GM12872 (cell line): ENCODE measurements around the gene ATP1A2.

Experiments
- TF ChIP-seq, protein P1 (sequence below): IDR thresholded peaks from 3 replicates; pipeline ENCODE4 v1.5.1; 2011; ENCODE audit warnings: low read depth, mild to moderate bottlenecking, low read length, moderate library complexity; ENCODE audit not compliant: insufficient read depth

Gene ATP1A2

DNA sequence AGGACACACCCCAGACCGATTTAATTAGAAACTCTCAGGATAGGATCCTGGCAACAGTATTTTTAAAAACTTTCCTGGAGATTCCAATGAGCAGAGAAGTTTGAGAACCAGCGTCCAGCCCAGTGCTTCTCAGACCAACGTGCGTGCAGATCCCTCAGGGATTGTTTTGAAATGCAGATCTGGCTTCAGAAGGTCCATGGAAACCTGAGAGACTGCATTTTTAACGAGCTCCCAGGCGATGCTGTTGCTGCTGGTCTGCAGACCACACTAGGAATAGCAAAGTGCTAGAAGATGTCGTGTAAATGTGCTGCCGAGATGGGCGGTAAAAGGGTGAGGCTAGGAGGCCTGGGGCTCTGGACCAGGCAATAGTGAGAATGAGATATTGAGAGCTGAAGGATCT, 56.4 kb downstream of the ATP1A2 start:
- TF ChIP-seq, protein P1, sequence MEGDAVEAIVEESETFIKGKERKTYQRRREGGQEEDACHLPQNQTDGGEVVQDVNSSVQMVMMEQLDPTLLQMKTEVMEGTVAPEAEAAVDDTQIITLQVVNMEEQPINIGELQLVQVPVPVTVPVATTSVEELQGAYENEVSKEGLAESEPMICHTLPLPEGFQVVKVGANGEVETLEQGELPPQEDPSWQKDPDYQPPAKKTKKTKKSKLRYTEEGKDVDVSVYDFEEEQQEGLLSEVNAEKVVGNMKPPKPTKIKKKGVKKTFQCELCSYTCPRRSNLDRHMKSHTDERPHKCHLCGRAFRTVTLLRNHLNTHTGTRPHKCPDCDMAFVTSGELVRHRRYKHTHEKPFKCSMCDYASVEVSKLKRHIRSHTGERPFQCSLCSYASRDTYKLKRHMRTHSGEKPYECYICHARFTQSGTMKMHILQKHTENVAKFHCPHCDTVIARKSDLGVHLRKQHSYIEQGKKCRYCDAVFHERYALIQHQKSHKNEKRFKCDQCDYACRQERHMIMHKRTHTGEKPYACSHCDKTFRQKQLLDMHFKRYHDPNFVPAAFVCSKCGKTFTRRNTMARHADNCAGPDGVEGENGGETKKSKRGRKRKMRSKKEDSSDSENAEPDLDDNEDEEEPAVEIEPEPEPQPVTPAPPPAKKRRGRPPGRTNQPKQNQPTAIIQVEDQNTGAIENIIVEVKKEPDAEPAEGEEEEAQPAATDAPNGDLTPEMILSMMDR: no peak

DNA sequence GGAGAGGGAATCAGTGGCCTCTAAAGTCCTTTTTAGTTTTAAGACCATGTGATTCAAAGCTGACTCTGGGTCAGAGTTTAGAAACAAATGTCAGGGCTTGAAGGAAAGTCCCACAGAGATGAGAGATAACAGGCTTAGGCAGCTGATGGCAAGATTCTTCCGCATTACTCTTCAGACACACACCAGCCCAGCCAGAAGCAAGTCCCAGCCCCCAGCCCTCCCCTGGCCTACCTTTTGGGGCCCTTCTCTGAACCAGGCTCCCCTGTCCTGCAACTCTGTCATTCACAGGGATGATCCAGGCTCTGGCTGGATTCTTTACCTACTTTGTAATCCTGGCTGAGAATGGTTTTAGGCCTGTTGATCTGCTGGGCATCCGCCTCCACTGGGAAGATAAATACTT, 61.7 kb downstream of the ATP1A2 start:
- TF ChIP-seq, protein P1: no peak

DNA sequence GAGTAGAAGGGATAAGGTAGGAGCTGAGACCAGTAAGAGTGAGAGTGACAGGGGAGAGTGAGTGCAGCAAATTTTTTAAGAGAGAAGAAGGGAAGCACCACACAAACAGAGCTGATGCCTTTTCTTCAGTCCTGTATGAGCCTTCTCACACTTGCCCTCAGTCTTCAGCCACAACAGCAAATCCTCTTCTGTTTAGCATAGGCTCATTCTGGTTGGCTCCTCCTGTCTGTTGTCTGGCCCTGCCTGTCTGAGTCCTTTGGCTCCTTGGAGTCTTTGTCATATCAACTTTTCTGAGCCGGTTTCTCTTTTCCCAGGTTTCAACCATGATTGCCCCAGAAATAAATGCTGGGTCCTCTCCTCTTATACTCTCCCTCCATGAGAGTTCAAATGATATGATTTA, 62.1 kb downstream of the ATP1A2 start:
- TF ChIP-seq, protein P1: no peak

DNA sequence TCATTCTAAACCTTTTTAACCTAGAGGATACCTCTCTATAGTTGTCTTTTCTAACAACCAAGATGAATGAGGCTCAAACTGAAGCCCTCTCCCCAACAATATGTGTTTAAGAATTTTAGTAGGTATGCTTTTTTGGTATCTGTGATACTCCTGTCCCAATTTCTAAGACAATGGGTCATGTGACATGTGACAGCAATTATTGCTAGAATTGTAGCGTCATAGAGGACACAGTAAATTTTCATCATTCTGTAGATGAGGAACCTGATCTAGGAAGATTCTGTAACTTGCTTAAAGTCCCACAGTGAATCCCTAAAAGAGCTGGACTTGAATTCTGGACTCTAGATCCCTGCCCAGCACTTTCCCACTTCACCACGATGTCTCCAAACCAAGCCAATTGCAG, 63.2 kb downstream of the ATP1A2 start:
- TF ChIP-seq, protein P1: no peak

DNA sequence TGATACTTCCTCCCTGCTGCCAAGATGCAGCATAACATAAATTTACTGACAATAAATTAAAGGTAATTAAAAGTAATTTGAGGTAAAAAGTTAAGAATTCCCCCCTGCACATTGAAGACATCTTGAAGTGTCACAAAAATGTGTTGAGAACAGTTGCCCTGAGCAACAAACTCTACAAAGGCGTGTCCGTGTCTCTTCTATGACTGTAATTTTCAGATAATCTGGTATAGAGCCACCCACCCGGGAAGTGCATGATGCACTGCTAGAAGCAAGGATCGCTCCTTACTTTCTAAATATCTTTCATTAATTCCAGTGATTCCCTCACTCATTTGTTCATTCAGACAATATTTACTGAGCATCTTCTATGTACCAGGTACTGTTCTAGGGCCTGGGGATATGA, 63.8 kb downstream of the ATP1A2 start:
- TF ChIP-seq, protein P1: no peak

DNA sequence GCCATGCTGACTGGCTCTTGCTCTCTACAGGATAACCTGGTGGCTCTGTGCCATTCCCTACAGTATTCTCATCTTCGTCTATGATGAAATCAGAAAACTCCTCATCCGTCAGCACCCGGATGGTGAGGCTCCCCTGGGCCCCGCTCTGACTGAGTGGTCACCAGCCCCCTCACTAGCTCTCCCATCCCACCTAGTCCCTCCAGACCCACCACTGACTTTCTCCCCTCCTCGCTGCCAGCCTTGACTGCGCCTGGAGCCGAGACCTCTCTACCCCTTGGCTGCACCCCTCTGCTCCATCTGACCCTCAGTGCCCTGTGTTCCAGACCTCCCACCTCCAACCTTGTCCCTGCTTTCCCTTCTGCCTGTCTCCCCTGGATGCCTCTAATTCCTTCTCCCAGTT, 70.7 kb downstream of the ATP1A2 start:
- TF ChIP-seq, protein P1: no peak

DNA sequence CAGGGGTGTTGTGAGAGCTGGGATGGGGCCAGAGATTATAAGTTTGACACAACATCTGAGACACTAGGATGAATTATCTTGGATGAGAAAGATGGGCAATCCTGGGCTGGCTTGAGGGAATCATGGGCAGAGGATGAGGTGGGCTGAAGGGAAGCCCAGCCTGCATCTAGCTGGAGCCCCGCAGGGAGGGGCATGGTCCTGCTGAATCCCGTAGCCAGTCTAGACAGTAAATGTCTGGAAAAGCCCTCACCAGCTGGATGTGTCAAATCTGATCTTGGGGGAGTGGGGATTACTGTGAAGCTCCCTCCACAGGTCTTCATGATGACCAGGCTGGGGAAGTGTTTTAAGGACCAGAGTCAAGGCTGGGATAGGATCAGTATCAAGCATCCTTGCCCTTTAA, 71.2 kb downstream of the ATP1A2 start:
- TF ChIP-seq, protein P1: no peak

DNA sequence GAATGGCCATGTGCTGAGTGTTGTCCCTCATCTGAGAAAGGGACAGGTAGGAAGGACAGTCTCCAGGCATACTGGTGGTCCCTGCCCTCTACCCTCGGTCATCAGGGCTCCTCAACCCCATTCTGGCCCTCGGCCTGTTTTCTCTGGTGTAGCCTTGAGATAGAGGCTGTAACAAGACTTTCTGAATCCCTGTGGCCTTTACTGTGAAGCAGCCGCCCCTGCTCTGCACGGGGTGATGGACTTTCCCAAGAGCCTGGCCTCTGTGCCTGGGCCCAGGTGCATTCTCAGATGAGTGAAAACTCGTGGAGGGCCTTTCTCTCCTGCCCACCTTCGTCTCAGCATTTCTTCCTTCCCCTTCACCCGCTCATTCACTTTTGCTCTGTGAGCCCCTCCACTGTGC, 71.8 kb downstream of the ATP1A2 start:
- TF ChIP-seq, protein P1: no peak
